GM20431 (cell line): Measurements from ENCODE around the gene ANGPTL2.

Source experiments
- in situ Hi-C: fragments of 300-500 bp; cut with MseI, MboI; formaldehyde crosslinking; loops from one replicate; pipeline ENCODE4 v1.15.0; 2020; ENCODE audit warnings: low sequenced_read_pairs; ENCODE audit not compliant: unreplicated experiment

ANGPTL2 gene

GRCh38 chr9:127099664-127100063 is 22.8 kb downstream of the ANGPTL2 start:
- in situ Hi-C loops: no loop called here

DNA sequence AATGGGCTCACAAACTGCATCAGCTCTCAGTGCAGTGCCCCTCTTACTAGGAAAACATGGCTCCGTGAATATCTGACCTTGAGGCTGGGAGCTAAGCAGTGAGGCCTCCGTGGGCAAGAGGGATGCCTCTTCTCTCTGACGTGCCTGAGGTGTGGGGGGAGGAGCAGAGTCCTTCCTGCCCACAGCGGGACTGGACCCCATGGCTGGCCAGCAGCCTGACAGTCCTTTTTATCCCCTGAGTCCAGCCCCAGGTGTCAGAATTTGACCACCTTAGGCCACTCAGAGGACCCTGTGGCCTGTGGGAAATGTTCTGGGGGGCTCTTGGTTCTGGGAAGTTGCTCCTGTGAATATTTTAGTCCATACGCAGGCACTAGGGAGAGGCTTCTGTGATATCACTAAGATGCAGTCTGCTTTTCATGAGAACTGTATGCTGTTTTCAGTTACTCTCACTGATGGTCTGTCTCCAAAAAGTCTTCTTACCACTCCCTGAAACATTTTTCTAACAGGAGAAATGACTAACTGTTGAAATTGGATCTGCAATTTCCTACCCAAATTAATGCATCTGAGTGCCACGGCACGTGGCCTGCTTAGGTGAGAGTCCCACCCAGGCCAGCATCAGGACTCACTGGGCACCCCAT is 23.4 kb downstream of the ANGPTL2 start:
- in situ Hi-C loops: no loop called here

DNA sequence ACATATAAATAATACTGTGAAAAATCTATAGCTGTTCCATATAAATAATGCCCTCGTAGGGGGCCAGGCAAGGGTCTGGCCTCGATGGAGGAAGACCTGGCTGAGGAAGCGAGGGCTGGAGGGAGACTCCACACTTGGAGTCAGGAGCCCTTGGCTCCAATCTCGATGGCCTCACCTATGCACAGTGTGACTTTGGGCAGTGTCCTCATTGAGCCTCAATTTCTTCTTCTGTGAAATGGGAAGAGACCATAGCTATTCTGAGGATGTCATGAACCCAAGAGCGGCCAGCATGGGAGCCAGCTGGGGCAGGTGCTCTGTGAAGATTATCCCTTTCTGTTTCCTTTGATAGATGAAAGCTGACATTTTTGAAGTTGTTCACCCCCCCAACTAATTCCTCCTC is 24.8 kb downstream of the ANGPTL2 start:
- in situ Hi-C loops: no loop called here

- in situ Hi-C loops: no loop called here
Observed at GRCh38 chr9:127096208-127096607, 26.2 kb downstream of the ANGPTL2 start.

GRCh38 chr9:127095411-127095810 is 27.0 kb downstream of the ANGPTL2 start:
- in situ Hi-C loops: no loop called here

- in situ Hi-C loops: no loop called here
Observed at GRCh38 chr9:127093319-127094020, 29.0 kb downstream of the ANGPTL2 start.

- in situ Hi-C loops: no loop called here
Observed at GRCh38 chr9:127092041-127092608, 30.3 kb downstream of the ANGPTL2 start.

GRCh38 chr9:127091526-127091925 is 30.9 kb downstream of the ANGPTL2 start:
- in situ Hi-C loops: no loop called here

DNA sequence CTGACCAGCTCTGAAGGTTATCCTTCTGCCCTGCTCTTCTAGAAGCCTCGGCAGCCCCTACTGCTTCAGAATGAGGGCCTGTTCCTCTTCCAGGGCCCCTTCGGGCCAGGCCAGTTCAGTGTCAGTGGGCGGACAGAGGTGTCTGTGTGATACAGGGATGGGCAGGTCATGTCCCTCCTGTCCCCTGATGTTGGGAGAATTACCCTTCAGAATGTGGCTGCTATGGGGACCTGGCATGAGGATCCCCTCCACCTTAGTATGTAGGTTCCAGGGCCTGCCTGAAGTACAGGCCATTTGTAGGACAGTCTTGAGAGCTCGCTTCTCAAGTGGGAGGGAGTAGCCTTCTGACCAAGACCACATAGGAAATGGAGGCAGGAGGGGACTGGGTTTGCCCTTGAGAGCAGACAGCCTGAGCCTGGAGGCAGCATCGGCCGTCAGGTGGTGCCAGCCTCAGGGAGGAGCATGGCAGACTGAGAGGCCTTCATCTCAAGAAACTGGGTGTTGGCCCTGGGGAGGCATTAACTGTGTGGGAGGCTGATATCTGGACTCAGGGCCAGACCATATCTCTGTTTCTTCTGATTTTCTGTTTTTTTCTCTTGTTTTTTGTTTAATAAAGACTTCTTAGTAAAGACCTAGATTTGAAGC is 32.0 kb downstream of the ANGPTL2 start:
- in situ Hi-C loops: no loop called here

DNA sequence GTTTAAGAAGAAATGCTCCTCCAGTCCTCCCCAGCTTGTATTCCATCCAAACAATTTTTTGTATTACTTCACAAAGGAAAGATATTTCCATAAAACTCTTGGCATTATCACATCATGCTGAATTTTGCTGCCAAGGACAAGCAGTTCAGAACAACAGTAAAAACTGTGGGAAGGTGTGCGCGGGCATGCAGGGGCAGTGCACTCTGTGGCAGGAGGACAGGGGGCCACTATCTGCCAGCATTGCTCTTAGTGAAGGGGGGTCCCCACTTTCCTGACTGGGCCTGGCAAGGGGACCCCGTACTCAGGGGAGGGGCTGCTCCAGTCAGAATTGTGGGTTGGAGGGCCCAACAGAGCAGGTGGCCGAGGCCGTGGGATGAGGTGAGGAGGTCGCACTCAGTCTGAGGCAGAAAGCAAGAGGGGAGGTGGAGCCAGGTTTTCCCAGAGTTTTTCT is 32.8 kb downstream of the ANGPTL2 start:
- in situ Hi-C loops: no loop called here

DNA sequence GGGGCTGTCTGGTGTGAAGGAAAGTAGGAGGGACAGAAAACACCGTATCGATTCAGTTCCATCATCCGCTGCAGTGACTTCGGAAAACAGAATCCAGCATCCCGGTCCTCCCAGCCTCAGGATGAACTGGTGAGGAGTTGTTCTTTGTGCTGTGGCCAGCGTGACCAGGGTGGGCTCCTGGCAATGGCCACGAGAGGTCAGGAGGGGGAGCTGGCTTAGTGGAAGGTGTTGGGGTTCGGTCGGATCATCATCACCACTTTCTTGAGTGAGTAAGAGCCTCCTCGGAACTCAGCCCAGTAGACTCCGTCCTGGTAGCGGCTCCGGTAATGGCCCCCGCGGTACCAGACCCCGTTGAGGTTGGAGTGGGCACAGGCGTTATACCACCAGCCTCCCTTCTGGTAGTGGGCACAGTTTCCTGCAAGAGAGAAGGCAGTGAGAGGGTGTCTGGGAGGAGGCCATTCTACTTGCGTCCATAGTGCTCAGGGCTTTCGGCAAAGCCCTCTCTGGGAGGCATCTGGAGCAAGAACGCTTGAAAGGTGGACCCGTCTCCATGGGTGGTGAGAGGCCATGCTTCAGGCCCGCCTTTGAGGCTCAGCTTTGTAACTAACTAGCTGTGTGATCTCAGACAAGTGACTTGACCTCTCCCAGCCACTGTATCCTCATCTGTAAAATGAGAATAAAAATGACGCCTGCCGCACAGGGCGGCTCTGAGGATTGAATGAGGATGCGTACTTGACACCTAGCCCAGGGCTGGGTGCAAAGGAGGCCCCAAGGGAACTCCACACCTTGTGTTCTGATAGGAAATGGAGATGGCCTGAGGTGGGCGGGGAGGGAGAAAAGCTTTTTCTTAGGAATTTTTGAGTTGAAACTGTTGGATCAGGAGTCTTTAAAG is 33.5 kb downstream of the ANGPTL2 start:
- in situ Hi-C loops: no loop called here

GRCh38 chr9:127087836-127088235 is 34.6 kb downstream of the ANGPTL2 start:
- in situ Hi-C loops: no loop called here

DNA sequence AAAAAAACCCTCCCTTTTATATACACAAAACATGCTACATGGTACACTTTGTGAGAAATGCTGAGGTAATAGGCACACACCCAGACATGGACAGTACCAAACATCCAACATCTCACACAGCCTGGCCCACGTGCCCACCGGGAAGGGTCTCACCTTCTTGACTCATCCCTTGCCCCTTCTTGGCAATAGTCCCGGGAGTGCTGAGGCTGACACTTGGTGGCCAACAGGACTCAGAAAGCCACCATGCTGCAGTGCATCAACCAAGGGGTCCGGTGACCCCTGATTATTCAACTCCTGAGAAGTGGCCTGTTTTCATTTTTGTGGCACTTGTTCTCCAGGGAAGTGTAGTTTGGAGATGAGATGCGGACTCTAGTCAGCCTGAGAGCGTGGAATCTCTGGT is 35.0 kb downstream of the ANGPTL2 start:
- in situ Hi-C loops: no loop called here

GRCh38 chr9:127086771-127087170 is 35.7 kb downstream of the ANGPTL2 start:
- in situ Hi-C loops: no loop called here

DNA sequence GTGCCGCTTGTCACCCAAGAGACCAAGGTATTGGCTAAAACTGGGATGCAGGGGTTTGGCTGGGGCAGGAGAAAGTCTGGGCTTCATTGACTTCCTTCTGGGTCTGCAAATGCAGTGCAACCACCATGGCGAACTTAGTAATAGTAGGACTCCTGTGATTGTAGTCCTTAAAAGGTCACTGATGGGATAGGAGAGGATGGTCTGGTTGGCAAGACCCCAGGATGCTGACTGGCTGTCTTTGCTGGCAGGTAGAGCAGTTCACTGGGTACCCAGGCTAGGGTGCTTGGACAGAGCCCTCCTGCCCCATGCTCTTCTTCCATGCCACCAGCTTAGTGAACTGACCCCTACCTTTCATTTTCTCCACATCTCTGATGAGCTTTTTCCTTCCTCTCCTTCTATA is 37.2 kb downstream of the ANGPTL2 start:
- in situ Hi-C loops: no loop called here

- in situ Hi-C loops: no loop called here
Observed at GRCh38 chr9:127084076-127085039, 38.1 kb downstream of the ANGPTL2 start.

- in situ Hi-C loops: no loop called here
Observed at GRCh38 chr9:127083138-127083980, 39.1 kb downstream of the ANGPTL2 start.
